Activated T-helper 17 cell treated with anti-CD3 and anti-CD28 coated beads, Interleukin-2, amount 50 U/mL, for 72 hours (primary cell): ENCODE results near the gene PSMD9. TPM values are rescaled to one million over a fixed set of nuclear protein-coding genes. Genes with fewer than 3 reads are reported as not detected.

Source experiments
- ATAC-seq: fragments of 150-1000 bp; cut with Tn5 transposase; replicated peaks from 2 replicates; pipeline ENCODE4 v1.10.0; 2021; ENCODE audit warnings: mild to moderate bottlenecking, moderate library complexity
- H3K27ac Mint-ChIP-seq: one replicate; pipeline ENCODE4 v1.8.0; 2022; ENCODE audit warnings: mixed read lengths
- H3K27me3 Mint-ChIP-seq: one replicate; pipeline ENCODE4 v1.8.0; 2022; ENCODE audit warnings: mixed read lengths
- H3K36me3 Mint-ChIP-seq: one replicate; pipeline ENCODE4 v1.8.0; 2022; ENCODE audit warnings: low read depth, mild to moderate bottlenecking, mixed read lengths
- H3K4me1 Mint-ChIP-seq: one replicate; pipeline ENCODE4 v1.8.0; 2022; ENCODE audit warnings: mixed read lengths
- H3K4me3 Mint-ChIP-seq: one replicate; pipeline ENCODE4 v1.8.0; 2022; ENCODE audit warnings: mild to moderate bottlenecking, mixed read lengths
- H3K9me3 Mint-ChIP-seq: one replicate; pipeline ENCODE4 v1.8.0; 2022; ENCODE audit warnings: mixed read lengths
- total RNA-seq, 2 donors: library from RNA; stranded (reverse); gene quantifications; one replicate each; pipeline ENCODE4 v1.2.3, GENCODE V29; 2022

The PSMD9 gene
- total RNA-seq, 2 donors from 2014 or later: 39.8 to 75.1 TPM

DNA sequence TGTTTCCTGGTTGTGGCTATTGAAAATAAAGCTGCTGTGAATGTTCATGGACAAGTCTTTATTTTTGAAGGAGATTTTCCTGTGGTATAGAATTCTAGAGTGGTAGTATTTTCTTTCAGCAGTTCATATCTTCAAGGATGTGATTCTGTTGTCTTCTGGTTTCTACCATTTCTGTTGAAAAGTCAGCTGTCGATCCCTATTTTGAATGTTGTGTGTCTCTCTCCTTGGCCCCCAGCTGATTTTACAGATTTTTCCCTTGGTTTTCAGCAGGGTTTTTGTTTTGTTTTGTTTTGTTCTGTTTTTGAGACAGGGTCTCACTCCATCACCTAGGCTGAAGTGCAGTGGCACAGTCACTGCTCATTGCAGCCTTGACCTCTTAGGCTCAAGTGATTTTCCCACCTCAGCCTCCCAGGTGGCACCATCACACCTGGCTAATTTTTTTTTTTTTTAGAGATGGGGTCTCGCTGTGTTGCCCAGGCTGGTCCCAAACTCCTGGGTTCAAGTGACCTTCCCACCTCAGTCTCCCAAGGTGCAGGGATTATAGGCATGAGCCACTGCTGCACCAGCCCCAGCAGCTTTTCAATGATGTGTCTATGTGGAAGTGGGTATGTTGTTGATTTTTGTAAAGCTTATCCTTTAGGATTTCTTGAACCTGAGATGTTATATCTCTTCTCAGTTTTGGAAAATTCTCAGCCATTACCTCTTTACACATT lies 57.9 kb downstream of the PSMD9 start:
- H3K4me1 Mint-ChIP-seq: no peaks in the 10 kb centered on the region
- H3K27me3 Mint-ChIP-seq: no peaks in the 10 kb centered on the region
- H3K27ac Mint-ChIP-seq: no peak overlapping the region
- no peak overlapping the region for H3K4me3 Mint-ChIP-seq
- no peak for ATAC-seq
- no peaks in the 10 kb centered on the region for H3K9me3 Mint-ChIP-seq
- H3K36me3 Mint-ChIP-seq: no peaks in the 10 kb centered on the region

GRCh38 chr12:121947981-121948380 lies 59.4 kb downstream of the PSMD9 start:
- Mint-ChIP-seq H3K36me3 (no peaks in the 10 kb centered on the region), H3K27me3 (no peaks in the 10 kb centered on the region), H3K4me3 (no peak overlapping the region), H3K4me1 (no peaks in the 10 kb centered on the region), H3K9me3 (no peaks in the 10 kb centered on the region), H3K27ac (no peak overlapping the region)
- ATAC-seq: no peak

- no peaks in the 10 kb centered on the region for H3K27me3 Mint-ChIP-seq
- H3K9me3 Mint-ChIP-seq: no peaks in the 10 kb centered on the region
- no peak overlapping the region for H3K4me3 Mint-ChIP-seq
- H3K36me3 Mint-ChIP-seq: no peaks in the 10 kb centered on the region
- no peak for ATAC-seq
- H3K27ac Mint-ChIP-seq: no peak overlapping the region
- no peaks in the 10 kb centered on the region for H3K4me1 Mint-ChIP-seq
These were observed 61.2 kb downstream of the PSMD9 start for GRCh38 chr12:121949648-121950397.

GRCh38 chr12:121953117-121953692 lies 64.6 kb downstream of the PSMD9 start:
- H3K9me3 Mint-ChIP-seq: no peaks in the 10 kb centered on the region

GRCh38 chr12:121953695-121954094 lies 65.1 kb downstream of the PSMD9 start:
- Mint-ChIP-seq H3K9me3 (no peaks in the 10 kb centered on the region), H3K36me3 (no peaks in the 10 kb centered on the region)

More at GRCh38 chr12:121953117-121953692, 64.6 kb downstream of the PSMD9 start:
- Mint-ChIP-seq H3K27ac (no peak overlapping the region), H3K4me3 (no peak overlapping the region), H3K27me3 (no peaks in the 10 kb centered on the region), H3K36me3 (no peaks in the 10 kb centered on the region), H3K4me1 (no peaks in the 10 kb centered on the region)
- no peak for ATAC-seq

GRCh38 chr12:121955258-121956237 lies 67.0 kb downstream of the PSMD9 start:
- Mint-ChIP-seq H3K4me3 (no peak overlapping the region), H3K27me3 (no peaks in the 10 kb centered on the region), H3K36me3 (no peaks in the 10 kb centered on the region), H3K4me1 (no peaks in the 10 kb centered on the region), H3K9me3 (no peaks in the 10 kb centered on the region), H3K27ac (no peak overlapping the region)
- no peak for ATAC-seq

More at GRCh38 chr12:121953695-121954094, 65.1 kb downstream of the PSMD9 start:
- H3K4me1 Mint-ChIP-seq: no peaks in the 10 kb centered on the region
- H3K27ac Mint-ChIP-seq: no peak overlapping the region
- H3K27me3 Mint-ChIP-seq: no peaks in the 10 kb centered on the region
- H3K4me3 Mint-ChIP-seq: no peak overlapping the region
- no peak for ATAC-seq

GRCh38 chr12:121957861-121958515 lies 69.4 kb downstream of the PSMD9 start:
- H3K4me3 Mint-ChIP-seq: no peak overlapping the region
- no peak for ATAC-seq
- H3K27ac Mint-ChIP-seq: no peak overlapping the region
- H3K4me1 Mint-ChIP-seq: no peaks in the 10 kb centered on the region
- H3K9me3 Mint-ChIP-seq: no peaks in the 10 kb centered on the region
- no peaks in the 10 kb centered on the region for H3K36me3 Mint-ChIP-seq
- no peaks in the 10 kb centered on the region for H3K27me3 Mint-ChIP-seq

DNA sequence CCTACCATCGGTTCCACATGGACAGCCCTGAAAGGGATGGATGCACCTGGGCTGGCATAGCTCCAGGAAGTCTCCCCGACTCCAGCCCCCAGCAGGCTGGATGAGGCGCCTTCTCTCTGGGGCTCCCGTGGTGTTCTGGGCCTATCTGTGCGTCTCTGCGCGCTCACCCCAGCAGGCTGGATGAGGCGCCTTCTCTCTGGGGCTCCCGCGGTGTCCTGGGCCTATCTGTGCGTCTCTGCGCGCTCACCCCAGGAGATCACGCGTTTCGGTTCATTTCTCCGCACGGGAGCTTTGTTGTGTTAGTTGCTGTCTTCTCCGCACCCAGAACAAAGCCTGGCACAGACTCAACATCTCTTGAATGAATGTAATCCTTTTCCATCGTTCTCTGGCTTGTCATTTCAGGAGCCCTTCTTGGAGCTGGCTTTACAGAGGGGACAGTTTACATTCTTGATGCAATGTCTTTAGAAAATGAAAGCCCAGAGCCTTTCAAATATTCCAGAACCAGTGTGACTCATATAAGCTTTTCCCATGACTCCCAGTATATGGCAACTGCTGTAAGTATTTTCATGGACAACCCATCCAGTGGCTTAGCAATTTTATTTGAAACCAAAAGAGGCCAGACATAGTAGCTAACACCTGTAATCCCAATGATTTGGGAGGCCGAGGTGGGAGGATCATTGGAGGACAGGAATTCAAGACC lies 70.1 kb downstream of the PSMD9 start:
- Mint-ChIP-seq H3K9me3 (no peaks in the 10 kb centered on the region), H3K27ac (no peak overlapping the region), H3K27me3 (no peaks in the 10 kb centered on the region)

DNA sequence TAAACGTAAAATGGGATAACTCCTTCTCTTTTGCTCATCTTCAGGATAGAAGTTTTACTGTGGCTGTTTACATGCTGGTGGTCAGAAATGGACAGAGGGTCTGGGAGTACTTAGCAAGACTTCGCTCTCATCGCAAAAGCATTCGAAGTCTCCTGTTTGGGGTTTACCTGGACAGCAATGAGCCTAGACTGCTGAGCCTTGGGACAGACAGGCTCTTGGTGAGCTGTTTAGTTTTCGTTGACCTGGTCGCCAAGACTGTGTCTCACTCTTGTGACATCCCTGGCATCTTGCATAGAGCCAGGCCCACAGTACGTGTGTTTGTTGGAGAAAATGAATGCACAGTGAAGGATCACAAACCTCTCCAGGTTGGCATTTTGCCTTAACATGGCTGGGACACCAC lies 72.0 kb downstream of the PSMD9 start:
- no peaks in the 10 kb centered on the region for H3K27me3 Mint-ChIP-seq
- no peak overlapping the region for H3K4me3 Mint-ChIP-seq
- ATAC-seq: no peak
- no peak overlapping the region for H3K27ac Mint-ChIP-seq
- H3K36me3 Mint-ChIP-seq: no peaks in the 10 kb centered on the region
- H3K9me3 Mint-ChIP-seq: no peaks in the 10 kb centered on the region
- no peaks in the 10 kb centered on the region for H3K4me1 Mint-ChIP-seq

More for the DNA sequence above, 70.1 kb downstream of the PSMD9 start:
- no peaks in the 10 kb centered on the region for H3K36me3 Mint-ChIP-seq
- no peak overlapping the region for H3K4me3 Mint-ChIP-seq
- no peaks in the 10 kb centered on the region for H3K4me1 Mint-ChIP-seq
- ATAC-seq: no peak

- Mint-ChIP-seq H3K4me1 (no peaks in the 10 kb centered on the region), H3K36me3 (no peaks in the 10 kb centered on the region), H3K4me3 (no peak overlapping the region), H3K9me3 (no peaks in the 10 kb centered on the region), H3K27ac (no peak overlapping the region), H3K27me3 (no peaks in the 10 kb centered on the region)
- no peak for ATAC-seq
These were observed 72.7 kb downstream of the PSMD9 start for GRCh38 chr12:121961195-121961879.

- Mint-ChIP-seq H3K27ac (no peak overlapping the region), H3K36me3 (no peaks in the 10 kb centered on the region), H3K9me3 (no peaks in the 10 kb centered on the region), H3K4me1 (no peaks in the 10 kb centered on the region), H3K4me3 (no peak overlapping the region), H3K27me3 (no peaks in the 10 kb centered on the region)
- ATAC-seq: no peak
These were observed 74.9 kb downstream of the PSMD9 start for GRCh38 chr12:121963341-121964018.

DNA sequence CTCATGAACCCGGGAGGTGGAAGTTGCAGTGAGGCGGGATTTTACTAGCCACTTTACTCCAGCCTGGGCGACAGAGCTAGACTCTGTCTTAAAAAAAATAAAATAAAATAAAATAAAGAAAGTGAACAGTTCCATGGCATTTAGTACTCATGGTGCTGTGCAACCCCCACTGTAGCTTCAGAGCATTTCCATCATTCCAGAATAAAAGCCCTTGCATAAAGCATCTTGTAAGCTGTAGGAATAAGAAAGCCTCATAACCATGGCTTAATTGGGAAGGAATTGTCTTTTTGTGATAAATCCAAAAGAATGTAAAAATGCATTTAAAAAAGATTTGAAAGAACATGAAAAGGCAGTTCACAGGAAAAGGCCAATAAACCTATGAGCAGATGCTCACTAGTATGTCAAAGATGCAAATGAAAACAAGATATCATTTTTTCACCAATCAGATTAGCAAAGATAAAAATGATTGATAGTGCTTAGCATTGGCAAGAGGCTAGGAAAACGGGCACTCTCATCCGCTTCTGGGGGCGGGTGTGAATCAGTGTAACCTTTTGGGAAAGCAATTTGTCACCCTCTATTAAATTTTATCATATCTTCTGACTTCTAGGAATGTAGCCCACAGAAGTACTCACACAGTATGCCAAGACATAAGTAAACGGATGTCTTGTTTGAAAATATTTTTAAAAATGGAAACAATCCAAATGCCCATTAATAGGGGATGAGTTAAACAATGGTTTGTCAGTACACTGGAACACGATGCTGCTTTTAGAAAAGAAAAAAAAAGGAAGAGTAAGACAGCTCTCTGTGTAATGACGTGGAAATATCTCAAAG lies 76.4 kb downstream of the PSMD9 start:
- no peak for ATAC-seq
- Mint-ChIP-seq H3K36me3 (no peaks in the 10 kb centered on the region), H3K4me1 (no peaks in the 10 kb centered on the region), H3K4me3 (no peak overlapping the region), H3K27me3 (no peaks in the 10 kb centered on the region), H3K9me3 (no peaks in the 10 kb centered on the region), H3K27ac (no peak overlapping the region)
